IMR-90 (cell line): ENCODE data around the gene RAB12. TPM values are rescaled to one million over a fixed set of nuclear protein-coding genes. Genes with fewer than 3 reads are reported as not detected.

Experiments
- ATAC-seq: fragments of 200-7000 bp; cut with Tn5 transposase; 2 replicates; pipeline ENCODE4 v1.9.1; 2020; ENCODE audit warnings: low read depth, mild to moderate bottlenecking, moderate library complexity
- BruUV-seq: library from RNA; stranded (reverse); fragments of 400-500 nt; replicated peaks from 2 replicates; lab custom pipeline; 2021; lab: Mats Ljungman, UMichigan
- CTCF ChIA-PET: fragments of 300-600 bp; formaldehyde crosslinking; extraction: SDS; loops from one replicate; lab custom pipeline; 2021; ENCODE audit warnings: antibody characterized with exemption; lab: Yijun Ruan, JAX
- POLR2A ChIA-PET: fragments of 300-600 bp; sonication (Branson Sonifier 250); formaldehyde crosslinking; loops from one replicate; lab custom pipeline; 2022; ENCODE audit warnings: antibody characterized with exemption; ENCODE audit not compliant: unreplicated experiment; lab: Charles Lee
- DNase-seq: peaks from one replicate; pipeline ENCODE4 v3.0.0; 2013
- H2AFZ ChIP-seq: replicated peaks from 2 replicates; pipeline ENCODE3; 2013; ENCODE audit warnings: low read length, mild to moderate bottlenecking; ENCODE audit not compliant: poor library complexity
- H2AK5ac ChIP-seq: 2 replicates; pipeline ENCODE4 v1.6.1; 2013; ENCODE audit warnings: low read depth, low read length, inconsistent platforms
- H2AK9ac ChIP-seq: replicated peaks from 2 replicates; pipeline ENCODE3; 2013; ENCODE audit warnings: mild to moderate bottlenecking, low read depth, low read length, moderate library complexity; ENCODE audit not compliant: poor library complexity
- H2BK120ac ChIP-seq: 2 replicates; pipeline ENCODE4 v1.6.1; 2013; ENCODE audit warnings: low read depth, low read length, inconsistent platforms
- H2BK15ac ChIP-seq: 3 replicates; pipeline ENCODE4 v1.6.1; 2013; ENCODE audit warnings: low read depth, low read length, inconsistent platforms
- H2BK20ac ChIP-seq: 2 replicates; pipeline ENCODE4 v1.6.1; 2013; ENCODE audit warnings: low read depth, mild to moderate bottlenecking, inconsistent platforms, low read length, moderate library complexity
- H2BK5ac ChIP-seq: 2 replicates; pipeline ENCODE4 v1.6.1; 2013; ENCODE audit warnings: mild to moderate bottlenecking, low read depth, low read length, inconsistent platforms; ENCODE audit not compliant: poor library complexity, severe bottlenecking
- H3K14ac ChIP-seq: replicated peaks from 2 replicates; pipeline ENCODE4 v1.6.1; 2013; ENCODE audit warnings: low read depth, low read length, inconsistent platforms
- H3K18ac ChIP-seq: 2 replicates; pipeline ENCODE4 v1.6.1; 2013; ENCODE audit warnings: low read depth, low read length, control low read depth
- H3K23ac ChIP-seq: 2 replicates; pipeline ENCODE4 v1.6.1; 2013; ENCODE audit warnings: low read depth, low read length, inconsistent platforms
- H3K27ac ChIP-seq: 2 replicates; pipeline ENCODE4 v1.5.1; 2013; ENCODE audit warnings: mild to moderate bottlenecking, control low read depth, low read length; ENCODE audit not compliant: insufficient read depth
- H3K27me3 ChIP-seq: 2 replicates; pipeline ENCODE4 v1.6.1; 2013; ENCODE audit warnings: low read length; ENCODE audit not compliant: control insufficient read depth, insufficient read depth
- H3K36me3 ChIP-seq: 2 replicates; pipeline ENCODE4 v1.6.1; 2013; ENCODE audit warnings: low read length, mixed read lengths; ENCODE audit not compliant: control insufficient read depth, insufficient read depth
- H3K4ac ChIP-seq: 2 replicates; pipeline ENCODE4 v1.6.1; 2013; ENCODE audit warnings: low read depth, low read length, inconsistent platforms
- H3K4me1 ChIP-seq: 2 replicates; pipeline ENCODE4 v1.6.1; 2013; ENCODE audit warnings: low read length, mixed read lengths; ENCODE audit not compliant: control insufficient read depth, insufficient read depth
- H3K4me2 ChIP-seq: 2 replicates; pipeline ENCODE4 v1.6.1; 2013; ENCODE audit warnings: low read depth, mild to moderate bottlenecking, control low read depth, low read length, moderate library complexity
- H3K4me3 ChIP-seq: 2 replicates; pipeline ENCODE4 v1.5.1; 2013; ENCODE audit warnings: low read depth, mild to moderate bottlenecking, control low read depth, low read length, moderate library complexity; ENCODE audit not compliant: insufficient read depth
- H3K56ac ChIP-seq: 2 replicates; pipeline ENCODE4 v1.6.1; 2013; ENCODE audit warnings: low read length, inconsistent platforms; ENCODE audit not compliant: insufficient read depth; ENCODE audit errors: extremely low read depth
- H3K79me1 ChIP-seq, 2 experiments: 2 replicates each; pipeline ENCODE4 v1.6.1; 2013; ENCODE audit warnings: low read length in 2 of 2, inconsistent platforms in 1 of 2, low read depth in 1 of 2
- H3K9ac ChIP-seq: 2 replicates; pipeline ENCODE4 v1.6.1; 2013; ENCODE audit warnings: low read depth, low read length, control low read depth
- H3K9me1 ChIP-seq: 2 replicates; pipeline ENCODE4 v1.6.1; 2013; ENCODE audit warnings: low read length, inconsistent platforms; ENCODE audit not compliant: insufficient read depth
- H3K9me3 ChIP-seq: 2 replicates; pipeline ENCODE4 v1.6.1; 2013; ENCODE audit warnings: low read length; ENCODE audit not compliant: control insufficient read depth, insufficient read depth
- H4K20me1 ChIP-seq: 2 replicates; pipeline ENCODE4 v1.6.1; 2013; ENCODE audit warnings: low read length, inconsistent platforms; ENCODE audit not compliant: insufficient read depth
- H4K5ac ChIP-seq: 2 replicates; pipeline ENCODE4 v1.6.1; 2013; ENCODE audit warnings: mild to moderate bottlenecking, low read depth, low read length, control low read depth
- H4K8ac ChIP-seq, 2 experiments: 2 replicates each; pipeline ENCODE4 v1.6.1; 2013; ENCODE audit warnings: low read depth in 2 of 2, low read length in 2 of 2, control low read depth in 1 of 2, inconsistent platforms in 1 of 2
- H4K91ac ChIP-seq: 2 replicates; pipeline ENCODE4 v1.6.1; 2013; ENCODE audit warnings: low read depth, low read length, inconsistent platforms; ENCODE audit not compliant: insufficient read depth
- BHLHE40 ChIP-seq: fragments of 150-350 bp; IDR thresholded peaks from 2 replicates; pipeline ENCODE4 v1.6.1; 2016; ENCODE audit warnings: mild to moderate bottlenecking, low read depth, low read length
- CEBPB ChIP-seq: IDR thresholded peaks from 2 replicates; pipeline ENCODE4 v1.6.1; 2012; ENCODE audit warnings: low read depth, low read length, improper control_type of control experiment
- CHD1 ChIP-seq: IDR thresholded peaks from 2 replicates; pipeline ENCODE4 v1.6.1; 2012; ENCODE audit warnings: low read depth, low read length, improper control_type of control experiment
- FOS ChIP-seq: fragments of 150-350 bp; IDR thresholded peaks from 2 replicates; pipeline ENCODE4 v1.6.1; 2016; ENCODE audit warnings: low read depth, low read length
- MAFK ChIP-seq: IDR thresholded peaks from 2 replicates; pipeline ENCODE4 v1.6.1; 2012; ENCODE audit warnings: low read depth, low read length, improper control_type of control experiment
- MAZ ChIP-seq: IDR thresholded peaks from 2 replicates; pipeline ENCODE4 v1.6.1; 2012; ENCODE audit warnings: low read depth, mild to moderate bottlenecking, low read length, improper control_type of control experiment, moderate library complexity, borderline replicate concordance
- MXI1 ChIP-seq: IDR thresholded peaks from 2 replicates; pipeline ENCODE4 v1.6.1; 2012; ENCODE audit warnings: low read depth, mild to moderate bottlenecking, low read length, moderate library complexity, borderline replicate concordance
- NFE2L2 ChIP-seq: fragments of 150-350 bp; IDR thresholded peaks from 2 replicates; pipeline ENCODE4 v1.6.1; 2016; ENCODE audit warnings: low read depth, mild to moderate bottlenecking, low read length
- POLR2A ChIP-seq: IDR thresholded peaks from 2 replicates; pipeline ENCODE4 v1.6.1; 2012; ENCODE audit warnings: mild to moderate bottlenecking, low read depth, low read length
- RAD21 ChIP-seq: IDR thresholded peaks from 2 replicates; pipeline ENCODE4 v1.6.1; 2012; ENCODE audit warnings: low read length, improper control_type of control experiment
- RCOR1 ChIP-seq: IDR thresholded peaks from 2 replicates; pipeline ENCODE4 v1.6.1; 2012; ENCODE audit warnings: mild to moderate bottlenecking, low read length, improper control_type of control experiment; ENCODE audit not compliant: insufficient replicate concordance
- RFX5 ChIP-seq: IDR thresholded peaks from 2 replicates; pipeline ENCODE4 v1.8.0; 2012; ENCODE audit warnings: low read depth, mild to moderate bottlenecking, low read length, moderate library complexity
- SMC3 ChIP-seq: fragments of 150-350 bp; IDR thresholded peaks from 2 replicates; pipeline ENCODE4 v1.6.1; 2016; ENCODE audit warnings: low read depth, mild to moderate bottlenecking, antibody characterized with exemption, low read length, moderate library complexity
- WGBS, 2 experiments: methylation state at CpG; one replicate each; pipeline versions ENCODE4 v1.1.5 to v1.1.7; 2013; ENCODE audit warnings: missing lambda C conversion rate in 2 of 2; ENCODE audit not compliant: insufficient read length in 1 of 2; ENCODE audit errors: extremely low coverage in 2 of 2; 5-methylcytosine and 5-hydroxymethylcytosine counted together
- dilution Hi-C: fragments of 300-500 bp; cut with HindIII; formaldehyde crosslinking; loops from one replicate; pipeline ENCODE4 v1.14.3; 2018; ENCODE audit warnings: low sequenced_read_pairs; ENCODE audit not compliant: unreplicated experiment
- in situ Hi-C: fragments of 300-500 bp; cut with MboI; formaldehyde crosslinking; loops from 3 replicates; pipeline ENCODE4 v1.14.3; 2019; ENCODE audit warnings: low sequenced_read_pairs, inconsistent platforms, mixed read lengths
- intact Hi-C: fragments of 100-400 bp; cut with micrococcal nuclease; formaldehyde crosslinking; loops from 2 replicates; pipeline ENCODE4 v1.10.0; 2022
- polyA plus RNA-seq, 3 experiments: library from polyadenylated mRNA; depleted of rRNA; stranded (reverse); fragments of >200 nt; gene quantifications; 2 replicates each; pipeline ENCODE4 v1.2.3, GENCODE V29; 2012; ENCODE audit warnings: low replicate concordance in 1 of 3
- total RNA-seq: library from RNA; depleted of rRNA; stranded (reverse); fragments of >200 nt; gene quantifications from 2 replicates; pipeline ENCODE4 v1.2.3, GENCODE V29; 2012
- TF ChIP-seq, protein P1 (sequence below): conservative IDR thresholded peaks from 2 replicates; pipeline ENCODE4 v1.5.1; 2012; ENCODE audit warnings: mild to moderate bottlenecking, low read depth, low read length, improper control_type of control experiment
- TF ChIP-seq, protein P2 (sequence below): fragments of 150-350 bp; IDR thresholded peaks from 2 replicates; pipeline ENCODE4 v1.6.1; 2017; ENCODE audit warnings: mild to moderate bottlenecking, antibody characterized with exemption, low read length, low read depth
- TF ChIP-seq, protein P3 (sequence below): fragments of 150-350 bp; IDR thresholded peaks from 2 replicates; pipeline ENCODE4 v1.6.1; 2016; ENCODE audit warnings: low read depth, mild to moderate bottlenecking, low read length, moderate library complexity, borderline replicate concordance

RAB12 gene
- total and polyA plus RNA-seq, 2 of the 4 experiments (the other 2 are of a cell fraction): 14.9 to 19.2 TPM

DNA sequence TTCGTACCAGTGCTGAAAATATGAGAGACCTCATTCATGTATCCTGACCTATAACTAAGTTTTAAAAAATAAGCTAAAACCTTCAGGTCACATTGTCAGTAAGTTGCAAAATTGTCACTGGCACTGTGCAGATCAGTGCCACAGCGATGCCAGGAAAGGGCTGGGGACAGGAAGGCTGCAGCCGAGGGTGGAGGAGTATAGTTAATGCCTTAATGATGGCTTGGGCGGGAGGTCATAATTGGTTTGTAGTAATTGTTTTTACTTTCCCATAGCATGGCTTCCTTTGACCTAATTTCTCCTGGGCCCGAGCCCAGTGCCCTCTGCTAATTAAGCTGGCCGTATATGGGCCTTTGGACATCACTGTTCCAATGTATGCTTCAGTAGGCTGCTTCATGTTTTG lies 47.2 kb upstream of the RAB12 start:
- Histone ChIP-seq H3K4me3 (no peak overlapping the region), H2BK120ac (no peak overlapping the region), H3K9ac (no peak overlapping the region), H3K9me3 (peaks cover 4% of the 10 kb centered on the region; the same call in 1 of the 2 replicates), H3K4me1 (no peaks in the 10 kb centered on the region), H3K14ac (no peak overlapping the region), H2AFZ (no peak overlapping the region), H3K18ac (no peak overlapping the region), H3K27ac (no peak overlapping the region), H4K20me1 (no peaks in the 10 kb centered on the region), H2BK5ac (no peak overlapping the region), H2BK20ac (no peak overlapping the region), H4K91ac (no peak overlapping the region), H2AK9ac (no peak overlapping the region), H4K5ac (no peak overlapping the region), H3K4me2 (no peak overlapping the region), H3K27me3 (peaks cover 25% of the 10 kb centered on the region), H3K9me1 (no peaks in the 10 kb centered on the region), H3K79me1 (no peaks in the 10 kb centered on the region), H2AK5ac (no peak overlapping the region), H2BK15ac (no peak overlapping the region), H3K36me3 (no peaks in the 10 kb centered on the region), H3K56ac (no peak overlapping the region), H4K8ac (no peak overlapping the region), H3K4ac (no peak overlapping the region), H3K23ac (no peak overlapping the region)
- no peak for TF ChIP-seq NFE2L2
- no peak for TF ChIP-seq POLR2A
- TF ChIP-seq MAZ: no peak
- TF ChIP-seq, protein P1, sequence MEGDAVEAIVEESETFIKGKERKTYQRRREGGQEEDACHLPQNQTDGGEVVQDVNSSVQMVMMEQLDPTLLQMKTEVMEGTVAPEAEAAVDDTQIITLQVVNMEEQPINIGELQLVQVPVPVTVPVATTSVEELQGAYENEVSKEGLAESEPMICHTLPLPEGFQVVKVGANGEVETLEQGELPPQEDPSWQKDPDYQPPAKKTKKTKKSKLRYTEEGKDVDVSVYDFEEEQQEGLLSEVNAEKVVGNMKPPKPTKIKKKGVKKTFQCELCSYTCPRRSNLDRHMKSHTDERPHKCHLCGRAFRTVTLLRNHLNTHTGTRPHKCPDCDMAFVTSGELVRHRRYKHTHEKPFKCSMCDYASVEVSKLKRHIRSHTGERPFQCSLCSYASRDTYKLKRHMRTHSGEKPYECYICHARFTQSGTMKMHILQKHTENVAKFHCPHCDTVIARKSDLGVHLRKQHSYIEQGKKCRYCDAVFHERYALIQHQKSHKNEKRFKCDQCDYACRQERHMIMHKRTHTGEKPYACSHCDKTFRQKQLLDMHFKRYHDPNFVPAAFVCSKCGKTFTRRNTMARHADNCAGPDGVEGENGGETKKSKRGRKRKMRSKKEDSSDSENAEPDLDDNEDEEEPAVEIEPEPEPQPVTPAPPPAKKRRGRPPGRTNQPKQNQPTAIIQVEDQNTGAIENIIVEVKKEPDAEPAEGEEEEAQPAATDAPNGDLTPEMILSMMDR: no peak
- no peak for TF ChIP-seq RAD21
- no peak for TF ChIP-seq CHD1
- no peak for TF ChIP-seq CEBPB
- no peak for TF ChIP-seq MAFK
- TF ChIP-seq FOS: no peak
- no peak for TF ChIP-seq RFX5
- TF ChIP-seq BHLHE40: no peak
- no peak for TF ChIP-seq MXI1
- TF ChIP-seq, protein P2, sequence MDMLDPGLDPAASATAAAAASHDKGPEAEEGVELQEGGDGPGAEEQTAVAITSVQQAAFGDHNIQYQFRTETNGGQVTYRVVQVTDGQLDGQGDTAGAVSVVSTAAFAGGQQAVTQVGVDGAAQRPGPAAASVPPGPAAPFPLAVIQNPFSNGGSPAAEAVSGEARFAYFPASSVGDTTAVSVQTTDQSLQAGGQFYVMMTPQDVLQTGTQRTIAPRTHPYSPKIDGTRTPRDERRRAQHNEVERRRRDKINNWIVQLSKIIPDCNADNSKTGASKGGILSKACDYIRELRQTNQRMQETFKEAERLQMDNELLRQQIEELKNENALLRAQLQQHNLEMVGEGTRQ: no peak
- no peak for TF ChIP-seq RCOR1
- no peak for TF ChIP-seq SMC3
- TF ChIP-seq, protein P3, sequence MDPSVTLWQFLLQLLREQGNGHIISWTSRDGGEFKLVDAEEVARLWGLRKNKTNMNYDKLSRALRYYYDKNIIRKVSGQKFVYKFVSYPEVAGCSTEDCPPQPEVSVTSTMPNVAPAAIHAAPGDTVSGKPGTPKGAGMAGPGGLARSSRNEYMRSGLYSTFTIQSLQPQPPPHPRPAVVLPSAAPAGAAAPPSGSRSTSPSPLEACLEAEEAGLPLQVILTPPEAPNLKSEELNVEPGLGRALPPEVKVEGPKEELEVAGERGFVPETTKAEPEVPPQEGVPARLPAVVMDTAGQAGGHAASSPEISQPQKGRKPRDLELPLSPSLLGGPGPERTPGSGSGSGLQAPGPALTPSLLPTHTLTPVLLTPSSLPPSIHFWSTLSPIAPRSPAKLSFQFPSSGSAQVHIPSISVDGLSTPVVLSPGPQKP: no peak
- WGBS, 2 experiments: 0% methylated on average over 1 of the region's 6 CpGs; no CpG with 5 or more reads in 1 of the 2 experiments
- no peak for DNase-seq
- no peak for ATAC-seq
- ChIA-PET POLR2A (no interaction called here), CTCF (no interaction called here)
- intact Hi-C loops: no loop called here
- in situ Hi-C loops: no loop called here
- BruUV-seq: no TSS peak
- dilution Hi-C loops: no loop called here
